K562 (cell line): ENCODE results near the gene KDM2A.

Experiments
- ETV6 ChIP-seq, 3 experiments: fragments of 150-350 bp in 1 of 3; sonication (generic) in 1 of 3; formaldehyde crosslinking in 1 of 3; IDR thresholded peaks; 2 replicates each; pipeline versions ENCODE4 v1.6.1 to v1.8.0; 2014 to 2022; ENCODE audit warnings: borderline replicate concordance in 2 of 3, low read depth in 2 of 3, antibody characterized with exemption in 1 of 3, low read length in 1 of 3, mild to moderate bottlenecking in 1 of 3, missing genetic modification reagents in 1 of 3
- EZH2 ChIP-seq: IDR thresholded peaks from 2 replicates; pipeline ENCODE4 v1.6.1; 2012; ENCODE audit warnings: low read depth, mild to moderate bottlenecking, inconsistent platforms, low read length, borderline replicate concordance
- HDAC3 ChIP-seq: fragments of 450-650 bp; IDR thresholded peaks from 2 replicates; pipeline ENCODE4 v1.6.1; 2018; ENCODE audit warnings: borderline replicate concordance, mild to moderate bottlenecking, moderate library complexity; ENCODE audit not compliant: partially characterized antibody
- LARP7 ChIP-seq: fragments of 450-650 bp; IDR thresholded peaks from 2 replicates; pipeline ENCODE4 v1.6.1; 2016
- NFIC ChIP-seq: fragments of 450-650 bp; IDR thresholded peaks from 2 replicates; pipeline ENCODE4 v1.6.1; 2017; ENCODE audit warnings: mild to moderate bottlenecking, inconsistent platforms
- NR3C1 ChIP-seq: sonication (generic); formaldehyde crosslinking; IDR thresholded peaks from 2 replicates; pipeline ENCODE4 v1.8.1; 2022; ENCODE audit warnings: missing genetic modification reagents
- POLR2A ChIP-seq: fragments of 450-650 bp; conservative IDR thresholded peaks from 2 replicates; pipeline ENCODE4 v1.6.1; 2016
- STAT6 ChIP-seq: sonication (generic); formaldehyde crosslinking; IDR thresholded peaks from 2 replicates; pipeline ENCODE4 v1.8.1; 2023; ENCODE audit warnings: mild to moderate bottlenecking, missing genetic modification reagents
- TGIF2 ChIP-seq: sonication (generic); formaldehyde crosslinking; IDR thresholded peaks from 2 replicates; pipeline ENCODE4 v1.8.1; 2022; ENCODE audit warnings: mild to moderate bottlenecking, missing genetic modification reagents, moderate library complexity
- ZNF212 ChIP-seq: fragments of 450-650 bp; formaldehyde crosslinking; IDR thresholded peaks from 2 replicates; pipeline ENCODE4 v1.4.0; 2020; ENCODE audit warnings: mild to moderate bottlenecking
- ZNF407 ChIP-seq: fragments of 450-650 bp; IDR thresholded peaks from 2 replicates; pipeline ENCODE4 v1.6.1; 2016; ENCODE audit warnings: low read depth
- ZNF76 ChIP-seq: fragments of 250-450 bp; sonication (Bioruptor Pico); IDR thresholded peaks from 2 replicates; pipeline ENCODE4 v1.4.0; 2020; ENCODE audit warnings: mild to moderate bottlenecking, moderate library complexity, borderline replicate concordance
- TF ChIP-seq, protein P1 (sequence below): sonication (generic); formaldehyde crosslinking; IDR thresholded peaks from 2 replicates; pipeline ENCODE4 v1.8.1; 2023; ENCODE audit warnings: mild to moderate bottlenecking, missing genetic modification reagents

DNA sequence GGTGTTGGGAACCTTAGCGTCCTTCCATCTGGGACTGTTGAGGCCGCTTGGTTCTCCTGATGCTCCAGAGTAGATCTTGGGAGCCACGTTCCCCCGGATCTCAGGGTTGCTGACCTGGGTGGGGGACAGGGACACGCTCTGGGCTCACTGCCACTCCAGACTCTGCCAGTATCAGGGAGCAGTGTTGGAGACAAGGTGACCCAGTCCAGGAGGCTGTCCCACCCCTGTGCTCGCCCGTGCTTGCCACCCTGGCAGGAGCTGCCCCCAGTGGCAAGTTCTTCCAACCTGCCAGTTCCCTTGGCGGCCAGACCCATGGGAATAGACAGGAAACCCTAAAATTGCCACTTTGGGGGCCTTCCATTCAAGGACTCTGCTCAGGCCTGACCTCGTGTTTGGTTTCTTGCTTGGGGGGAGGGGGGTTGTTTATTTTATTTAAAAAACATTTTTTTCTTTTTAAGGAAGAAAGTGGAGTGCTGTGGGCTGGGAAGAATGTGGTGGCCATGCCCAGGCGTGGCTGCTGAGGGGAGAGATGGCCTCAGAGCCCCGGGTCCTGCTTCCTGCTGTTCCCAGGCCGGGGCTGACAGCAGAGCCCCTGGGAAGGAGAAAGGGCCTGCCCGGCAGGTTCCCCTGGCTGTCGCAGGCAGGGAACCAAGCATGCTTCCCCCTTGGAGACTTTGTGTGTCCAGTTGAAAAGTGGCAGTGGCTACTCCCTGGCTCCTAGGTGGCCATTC is 154.4 kb downstream of the KDM2A start:
- TF ChIP-seq, protein P1, sequence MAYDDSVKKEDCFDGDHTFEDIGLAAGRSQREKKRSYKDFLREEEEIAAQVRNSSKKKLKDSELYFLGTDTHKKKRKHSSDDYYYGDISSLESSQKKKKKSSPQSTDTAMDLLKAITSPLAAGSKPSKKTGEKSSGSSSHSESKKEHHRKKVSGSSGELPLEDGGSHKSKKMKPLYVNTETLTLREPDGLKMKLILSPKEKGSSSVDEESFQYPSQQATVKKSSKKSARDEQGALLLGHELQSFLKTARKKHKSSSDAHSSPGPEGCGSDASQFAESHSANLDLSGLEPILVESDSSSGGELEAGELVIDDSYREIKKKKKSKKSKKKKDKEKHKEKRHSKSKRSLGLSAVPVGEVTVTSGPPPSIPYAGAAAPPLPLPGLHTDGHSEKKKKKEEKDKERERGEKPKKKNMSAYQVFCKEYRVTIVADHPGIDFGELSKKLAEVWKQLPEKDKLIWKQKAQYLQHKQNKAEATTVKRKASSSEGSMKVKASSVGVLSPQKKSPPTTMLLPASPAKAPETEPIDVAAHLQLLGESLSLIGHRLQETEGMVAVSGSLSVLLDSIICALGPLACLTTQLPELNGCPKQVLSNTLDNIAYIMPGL (CRISPR knock-in tag) = no peak
- TF ChIP-seq EZH2 = no peak
- TF ChIP-seq ETV6 (IDR thresholded peaks at IDR 0.05; ENCODE audit: borderline replicate concordance in 1 of 2, low read depth in 2 of 2, low read length in 1 of 2) = no peak
- no peak for TF ChIP-seq ETV6 (CRISPR knock-in tag; IDR thresholded peaks at IDR 0.05; ENCODE audit: borderline replicate concordance)
- TF ChIP-seq ZNF212 (CRISPR knock-in tag) = no peak
- no peak for TF ChIP-seq POLR2A
- TF ChIP-seq TGIF2 = no peak
- no peak for TF ChIP-seq NFIC
- no peak for TF ChIP-seq HDAC3
- TF ChIP-seq NR3C1 (CRISPR knock-in tag) = no peak
- TF ChIP-seq STAT6 (CRISPR knock-in tag) = no peak
- TF ChIP-seq LARP7 = no peak
- TF ChIP-seq ZNF76 (CRISPR knock-in tag) = no peak
- TF ChIP-seq ZNF407 = no peak
